GM11168 (cell line): ENCODE data around the gene SLC44A5.
"Not testable (repeated sequence)": the region's sequence is repeated elsewhere in the genome, so short reads cannot be mapped to it uniquely, and the experiment has no call there.

ENCODE experiments used
- in situ Hi-C: fragments of 300-500 bp; cut with MboI; formaldehyde crosslinking; loops from one replicate; pipeline ENCODE4 v1.12.0; 2022; ENCODE audit warnings: low sequenced_read_pairs; ENCODE audit not compliant: unreplicated experiment

SLC44A5 gene

DNA sequence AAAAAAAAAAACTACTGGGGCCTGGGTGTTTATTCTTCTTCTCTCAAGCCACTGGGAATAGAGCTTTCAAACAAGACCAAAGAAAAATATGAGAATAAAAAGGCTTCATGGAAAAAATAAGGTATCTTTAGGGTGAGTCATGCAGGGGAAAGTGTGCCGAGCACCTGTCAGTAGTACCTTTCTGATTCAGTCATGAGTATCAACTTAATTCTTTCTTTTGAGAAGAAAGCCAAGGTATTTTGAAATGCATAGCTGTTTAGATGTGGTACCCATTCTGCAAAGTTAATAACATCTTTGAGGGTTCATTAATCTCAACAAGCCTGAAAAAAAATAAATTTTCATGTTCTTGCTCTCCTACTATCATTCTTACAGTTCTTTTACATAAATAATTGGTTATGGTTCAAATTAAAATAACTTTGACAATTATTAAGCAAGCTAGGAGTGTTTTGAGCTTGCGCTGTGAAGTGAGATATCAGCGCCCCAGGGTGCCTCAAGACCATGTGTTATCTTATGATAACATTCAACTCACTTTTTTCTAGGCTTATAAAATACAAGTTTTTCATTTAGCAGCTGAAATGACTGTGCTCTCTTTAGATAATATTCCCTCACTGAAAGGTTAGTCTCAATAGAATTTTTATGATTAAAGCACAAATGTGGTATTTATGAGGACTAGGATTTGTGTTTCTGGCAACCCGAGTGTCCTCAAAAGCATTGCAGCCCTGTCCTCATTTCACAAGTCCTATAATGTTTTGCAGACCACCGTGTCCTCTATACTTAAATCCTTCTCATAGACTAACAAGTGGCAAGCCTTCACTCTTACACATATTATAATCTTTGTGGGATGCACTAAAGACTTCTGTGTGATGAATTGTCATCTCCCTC is 138.6 kb downstream of the SLC44A5 start:
- in situ Hi-C loops, result no loop called here

- in situ Hi-C loops, result no loop called here
Measured at GRCh38 chr1:75471252-75471651, 139.7 kb downstream of the SLC44A5 start.

GRCh38 chr1:75470448-75470847 is 140.5 kb downstream of the SLC44A5 start:
- in situ Hi-C loops, result no loop called here

DNA sequence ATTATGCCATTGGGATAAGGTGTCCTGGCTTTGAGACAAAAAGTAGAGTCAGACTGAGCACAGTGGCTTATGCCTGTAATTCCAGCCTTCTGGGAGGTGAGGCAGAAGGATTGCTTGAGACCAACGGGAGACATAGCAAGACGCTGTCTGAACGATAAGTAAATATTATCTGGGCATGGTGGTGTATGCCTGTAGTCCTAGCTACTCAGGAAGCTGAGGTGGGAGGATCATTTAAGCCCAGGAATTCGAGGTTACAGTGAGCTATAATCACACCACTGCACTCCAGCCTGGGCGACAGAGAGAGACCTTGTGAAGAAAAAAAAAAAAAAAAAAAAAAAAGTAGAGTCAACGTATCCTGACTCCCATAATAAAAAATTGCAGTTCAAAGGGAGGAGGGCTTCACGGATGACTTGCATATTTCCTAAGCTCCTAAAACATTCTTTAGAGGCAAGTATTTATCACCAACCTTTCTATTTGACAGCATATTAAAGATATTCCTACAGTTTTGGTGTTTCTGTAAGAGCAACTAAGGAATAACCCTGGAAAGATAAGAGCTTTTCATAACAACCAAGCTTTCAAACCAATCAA is 141.2 kb downstream of the SLC44A5 start:
- in situ Hi-C loops, result no loop called here

DNA sequence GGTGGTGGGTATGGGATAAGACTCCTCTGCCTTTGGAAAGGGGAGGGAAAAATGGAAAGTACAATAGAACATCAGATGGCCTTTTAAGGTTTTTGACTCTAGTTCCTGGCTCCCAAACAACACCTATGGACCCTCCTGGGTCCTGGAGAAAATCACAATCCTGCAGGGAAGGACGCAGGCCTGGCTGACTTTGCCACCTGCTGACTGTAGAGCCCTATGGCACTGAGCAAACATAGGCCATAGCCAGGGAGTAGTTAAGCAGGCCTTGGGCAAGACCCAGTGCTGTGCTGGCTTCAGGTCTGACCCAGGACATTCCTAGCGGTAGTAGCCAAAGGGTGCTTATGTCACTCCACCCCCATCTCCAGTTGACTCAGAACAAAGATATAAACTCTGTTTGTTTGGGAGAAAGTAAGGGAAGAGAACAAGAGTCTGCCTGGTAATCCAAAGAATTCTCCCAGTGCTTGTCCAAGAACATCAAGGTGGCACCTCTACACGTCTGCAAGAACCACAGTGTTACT is 149.0 kb downstream of the SLC44A5 start:
- in situ Hi-C loops, result no loop called here

DNA sequence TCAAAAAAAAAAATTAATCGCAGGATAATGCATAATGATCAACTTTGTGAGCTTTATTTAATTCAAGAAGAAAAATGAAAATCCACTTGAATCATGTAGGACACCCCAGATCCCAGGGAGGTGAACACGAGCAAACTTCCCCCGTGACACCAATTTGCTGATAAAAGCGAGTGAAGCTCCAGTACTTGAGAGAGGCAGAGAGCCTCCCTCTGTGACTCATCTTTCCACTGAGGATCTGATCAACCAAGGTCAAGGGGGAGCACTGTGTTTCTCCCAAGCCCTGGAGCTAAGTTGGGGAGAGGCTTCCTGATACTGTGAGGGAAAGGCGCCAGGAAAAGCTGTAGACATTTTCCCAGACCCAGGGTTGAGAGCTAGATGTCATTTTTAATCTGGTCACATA is 160.9 kb downstream of the SLC44A5 start:
- in situ Hi-C loops, result no loop called here

GRCh38 chr1:75444220-75444619 is 166.7 kb downstream of the SLC44A5 start:
- in situ Hi-C loops, result no loop called here

DNA sequence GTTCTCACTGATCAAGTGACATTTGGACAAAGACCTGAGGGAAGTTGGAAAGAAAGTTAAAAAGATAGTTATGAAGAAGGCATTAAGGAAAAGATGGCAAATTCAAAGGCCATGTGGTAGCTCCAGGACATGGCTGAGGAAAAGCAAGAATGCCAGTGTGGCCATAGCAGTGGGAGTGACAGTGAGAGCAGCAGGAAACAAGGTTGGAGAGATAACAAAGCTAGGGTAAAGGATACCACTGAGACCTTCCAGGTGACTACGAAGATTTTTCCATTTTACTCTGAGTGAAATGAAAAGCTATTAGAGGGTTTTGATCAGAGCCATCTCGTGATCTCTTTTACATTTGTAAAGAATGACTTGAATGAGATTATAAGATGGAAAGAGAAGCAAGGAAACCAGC is 170.6 kb downstream of the SLC44A5 start:
- in situ Hi-C loops, result no loop called here

DNA sequence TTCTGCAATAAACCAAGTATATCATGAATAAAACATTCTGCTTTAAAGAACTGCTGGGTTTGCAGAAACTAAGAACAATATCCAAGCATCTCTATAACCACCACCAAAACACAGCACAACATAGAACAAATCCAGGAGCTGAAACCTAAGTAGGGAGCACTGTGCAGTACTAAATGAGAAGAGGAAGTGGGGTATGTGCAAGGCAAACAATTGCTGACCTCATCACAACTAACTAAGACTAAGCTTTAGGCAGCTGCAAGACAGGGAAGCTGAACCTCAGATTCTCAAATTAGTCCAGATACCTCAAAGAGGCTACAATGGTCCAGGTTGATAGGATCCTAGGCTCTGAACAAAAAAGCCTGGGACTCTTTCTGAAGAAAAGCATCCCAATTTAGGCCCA is 172.6 kb downstream of the SLC44A5 start:
- in situ Hi-C loops, result no loop called here

- in situ Hi-C loops, result no loop called here
Measured at GRCh38 chr1:75431843-75432242, 179.1 kb downstream of the SLC44A5 start.

- in situ Hi-C loops, result no loop called here
Measured at GRCh38 chr1:75430526-75430925, 180.4 kb downstream of the SLC44A5 start.

- in situ Hi-C loops, result no loop called here
Measured at GRCh38 chr1:75426688-75427087, 184.2 kb downstream of the SLC44A5 start.

- in situ Hi-C loops, result no loop called here
Measured at GRCh38 chr1:75425001-75425650, 185.8 kb downstream of the SLC44A5 start.

GRCh38 chr1:75423616-75424015 is 187.3 kb downstream of the SLC44A5 start:
- in situ Hi-C loops, result no loop called here

- in situ Hi-C loops, result no loop called here
Measured at GRCh38 chr1:75423136-75423535, 187.8 kb downstream of the SLC44A5 start.

DNA sequence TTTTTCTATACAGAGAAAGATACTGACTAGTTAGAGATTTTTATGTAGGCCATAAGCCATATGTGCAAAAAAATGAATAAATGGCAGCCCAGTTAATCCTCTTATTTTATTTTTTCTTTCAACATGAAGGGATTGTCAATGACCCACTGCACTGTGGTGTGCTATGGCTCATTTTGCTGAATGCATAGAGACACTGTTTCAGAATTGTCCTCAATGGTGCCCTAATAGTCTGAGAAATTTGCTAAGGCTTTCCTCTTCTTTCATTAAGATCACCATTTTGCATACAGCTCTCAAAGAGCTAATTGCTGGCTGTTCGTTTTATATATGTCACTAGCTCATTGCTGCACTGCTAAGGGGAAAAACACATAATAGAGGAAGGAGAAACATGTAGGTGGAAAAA is 189.5 kb downstream of the SLC44A5 start:
- in situ Hi-C loops, result no loop called here

- in situ Hi-C loops, result no loop called here
Measured at GRCh38 chr1:75415187-75415586, 195.7 kb downstream of the SLC44A5 start.

- in situ Hi-C loops, result no loop called here
Measured at GRCh38 chr1:75412616-75413015, 198.3 kb downstream of the SLC44A5 start.

- in situ Hi-C loops, result not testable (repeated sequence)
Measured at GRCh38 chr1:75404681-75405080, 206.2 kb downstream of the SLC44A5 start.

DNA sequence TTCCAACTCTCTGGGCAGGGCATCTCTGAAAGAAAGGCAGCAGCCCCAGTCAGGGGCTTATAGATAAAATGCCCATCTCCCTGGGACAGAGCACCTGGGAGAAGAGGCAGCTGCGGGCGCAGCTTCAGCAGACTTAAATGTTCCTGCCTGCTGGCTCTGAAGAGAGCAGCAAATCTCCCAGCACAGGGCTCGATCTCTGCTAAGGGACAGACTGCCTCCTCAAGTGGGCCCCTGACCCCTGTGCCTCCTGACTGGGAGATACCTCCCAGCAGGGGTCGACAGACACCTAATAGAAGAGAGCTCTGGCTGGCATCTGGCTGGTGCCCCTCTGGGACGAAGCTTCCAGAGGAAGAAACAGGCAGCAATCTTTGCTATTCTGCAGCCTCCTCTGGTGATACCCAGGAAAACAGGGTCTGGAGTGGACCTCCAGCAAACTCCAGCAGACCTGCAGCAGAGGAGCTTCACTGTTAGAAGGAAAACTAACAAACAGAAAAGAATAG is 207.7 kb downstream of the SLC44A5 start:
- in situ Hi-C loops, result not testable (repeated sequence)

DNA sequence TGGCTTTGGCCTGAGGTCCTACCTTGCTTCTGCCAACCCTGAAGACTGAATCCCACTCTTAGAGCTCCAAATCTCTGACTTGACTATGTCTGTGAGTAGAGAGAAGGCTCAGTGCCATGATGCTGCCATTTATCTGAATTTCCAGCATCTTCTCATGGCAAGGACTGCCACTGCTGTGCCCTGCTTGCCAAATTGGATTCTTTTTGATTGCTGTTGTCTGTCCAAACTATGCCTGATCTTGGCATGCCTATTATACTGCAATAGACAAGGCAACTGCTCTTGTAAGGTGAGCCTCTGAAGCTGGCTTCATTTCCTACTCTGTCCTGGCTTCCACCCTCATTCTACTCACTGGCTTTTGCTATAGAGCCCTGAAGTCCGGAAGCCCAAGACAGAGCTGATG is 210.2 kb downstream of the SLC44A5 start:
- in situ Hi-C loops, result no loop called here
